GM15510 (cell line): ENCODE data around the gene TXNRD2.

Source experiments
- POLR2A ChIP-seq: IDR thresholded peaks from 3 replicates; pipeline ENCODE4 v1.6.1; 2011; ENCODE audit warnings: borderline replicate concordance; ENCODE audit not compliant: insufficient read length; ENCODE audit errors: extremely low read depth

TXNRD2 gene

DNA sequence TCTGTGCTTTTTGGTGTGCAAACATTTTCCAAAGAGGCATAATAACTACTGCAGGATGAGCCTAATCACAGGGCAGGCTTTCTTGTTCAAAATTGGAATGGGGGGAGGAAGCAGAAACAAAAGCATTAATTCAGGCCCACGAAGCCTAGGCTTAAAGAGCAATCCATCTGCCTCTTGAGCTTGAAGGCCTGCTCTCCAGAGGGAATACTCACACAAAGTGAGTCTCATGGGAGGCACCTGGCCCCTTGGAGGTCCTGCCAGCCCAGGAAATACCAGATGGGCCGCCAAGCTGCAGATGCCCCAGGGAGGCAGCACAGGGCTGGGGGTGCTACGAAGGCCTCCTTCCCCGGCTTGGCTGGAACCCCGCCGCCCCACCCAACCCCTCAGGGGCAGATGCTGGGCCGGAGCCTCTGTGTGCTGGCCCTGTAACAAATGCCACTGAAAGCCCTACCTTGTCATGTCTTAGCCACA is 39.3 kb downstream of the TXNRD2 start:
- TF ChIP-seq POLR2A, result no peak

DNA sequence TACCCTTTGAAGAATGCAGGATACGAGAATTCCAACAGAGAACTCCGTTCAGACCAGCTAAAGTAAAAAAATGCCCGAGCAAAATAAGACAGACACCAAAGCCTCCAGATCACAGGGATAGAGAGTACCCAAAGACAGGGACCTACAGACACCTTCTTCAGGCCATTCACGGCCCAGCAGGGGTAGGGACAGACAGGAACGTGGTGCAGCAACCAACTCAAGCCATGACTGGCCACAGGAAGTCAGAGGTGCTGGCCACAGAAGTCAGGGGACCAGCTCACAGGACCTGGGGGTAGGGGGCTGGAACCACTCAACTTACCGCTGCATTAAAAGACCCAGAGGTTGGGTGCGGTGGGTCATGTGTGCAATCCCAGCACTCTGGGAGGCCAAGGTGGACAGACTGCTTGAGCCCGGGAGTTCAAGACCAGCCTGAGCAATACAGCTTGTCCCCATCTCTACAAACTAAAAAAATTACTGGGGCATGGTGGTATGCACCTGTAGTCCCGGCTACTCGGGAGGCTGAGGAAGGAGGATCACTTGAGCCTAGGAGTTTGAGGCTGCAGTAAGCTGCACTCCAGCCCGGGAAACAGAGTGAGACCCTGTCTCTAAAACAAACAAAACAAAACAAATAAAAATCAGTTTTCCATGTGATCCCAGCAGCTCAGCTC is 39.9 kb downstream of the TXNRD2 start:
- TF ChIP-seq POLR2A, result no peak

DNA sequence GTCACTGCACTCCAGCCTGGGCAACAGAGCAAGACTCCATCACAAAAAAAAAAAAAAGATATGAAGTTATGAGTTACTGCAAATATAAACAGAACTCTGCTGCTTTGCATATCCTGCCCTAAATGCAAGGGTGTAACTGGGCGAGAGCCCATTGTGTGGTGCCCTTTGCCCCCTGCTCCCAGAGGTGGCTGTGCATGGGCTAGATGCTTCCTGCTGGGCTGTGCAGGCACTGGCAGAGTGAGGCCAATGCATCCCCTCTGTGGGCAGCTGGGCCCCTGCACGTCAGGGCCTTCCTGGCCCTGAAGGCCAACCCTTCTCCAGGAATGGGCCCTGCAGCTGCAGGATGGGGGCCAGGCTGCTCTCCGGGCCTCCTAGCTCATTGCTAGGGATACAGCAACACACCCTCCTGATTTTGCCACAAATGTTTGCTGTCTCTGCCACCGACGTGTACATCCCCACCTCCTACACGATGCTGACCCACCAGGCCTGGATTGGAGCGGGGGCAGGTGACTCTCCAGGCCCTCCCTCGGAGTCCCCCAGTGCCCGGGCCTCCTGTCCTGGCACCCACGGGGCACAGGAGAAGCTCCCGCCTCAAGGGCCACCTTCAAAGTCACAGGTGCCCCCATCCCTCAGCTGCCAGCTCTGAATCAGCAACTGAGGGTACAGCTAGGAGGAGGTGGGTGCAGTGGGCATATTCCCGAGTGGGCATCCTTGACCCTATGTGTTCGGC is 40.7 kb downstream of the TXNRD2 start:
- TF ChIP-seq POLR2A, result no peak

DNA sequence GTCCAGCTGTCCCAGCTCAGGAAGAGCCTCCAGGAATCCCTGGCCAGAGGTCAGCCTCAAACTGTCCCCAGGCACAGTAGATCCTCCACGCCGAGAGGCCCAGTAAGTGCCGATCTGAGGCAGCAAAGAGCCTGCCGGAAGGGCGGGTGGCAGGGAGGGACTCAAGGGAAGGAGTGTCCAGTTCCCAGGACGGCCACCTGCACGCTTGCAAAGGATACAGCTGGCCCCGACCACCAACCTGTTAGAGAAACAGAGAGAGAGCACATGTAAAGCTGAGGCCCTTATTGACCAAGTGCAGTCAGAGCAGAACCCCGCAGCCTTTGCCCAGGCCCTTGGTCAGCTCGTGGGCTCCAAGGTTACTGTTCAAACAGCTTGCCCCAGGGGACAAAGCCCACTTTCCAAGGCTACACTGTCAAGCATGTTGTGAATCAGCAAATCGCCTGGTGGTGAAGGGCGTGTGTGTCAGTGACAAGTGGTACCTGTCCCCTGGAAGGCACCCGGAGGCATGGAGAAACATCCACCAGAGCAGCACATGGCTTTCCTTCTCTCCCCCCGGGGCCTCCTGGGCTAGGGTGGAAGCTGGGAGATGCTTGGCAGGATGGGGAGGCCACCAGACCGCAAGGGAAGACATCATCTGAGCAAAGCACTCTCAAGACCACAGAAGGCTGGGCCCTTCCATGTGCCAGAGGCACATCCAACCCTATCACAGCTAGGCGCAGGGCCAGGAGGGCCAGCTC is 42.6 kb downstream of the TXNRD2 start:
- TF ChIP-seq POLR2A, result no peak

DNA sequence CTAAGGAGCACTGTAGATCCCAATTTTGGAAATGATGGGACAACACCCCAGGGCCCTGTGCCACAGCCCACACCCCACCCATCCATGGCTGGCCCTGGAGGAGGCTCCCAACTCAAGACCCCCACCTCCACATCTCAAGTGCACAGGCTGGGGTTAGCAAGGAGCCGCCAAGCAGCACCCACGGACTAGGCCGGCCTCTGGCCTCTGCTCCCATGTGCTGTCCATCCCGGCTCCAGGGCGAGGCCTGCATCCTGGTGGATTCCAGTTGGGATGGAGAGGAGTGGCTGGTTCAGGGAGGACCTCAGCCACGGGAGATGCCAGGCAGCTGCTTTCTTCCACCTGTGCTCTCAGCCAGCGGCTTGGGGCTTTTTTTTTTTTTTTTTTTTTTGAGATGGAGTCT is 43.5 kb downstream of the TXNRD2 start:
- TF ChIP-seq POLR2A, result no peak

DNA sequence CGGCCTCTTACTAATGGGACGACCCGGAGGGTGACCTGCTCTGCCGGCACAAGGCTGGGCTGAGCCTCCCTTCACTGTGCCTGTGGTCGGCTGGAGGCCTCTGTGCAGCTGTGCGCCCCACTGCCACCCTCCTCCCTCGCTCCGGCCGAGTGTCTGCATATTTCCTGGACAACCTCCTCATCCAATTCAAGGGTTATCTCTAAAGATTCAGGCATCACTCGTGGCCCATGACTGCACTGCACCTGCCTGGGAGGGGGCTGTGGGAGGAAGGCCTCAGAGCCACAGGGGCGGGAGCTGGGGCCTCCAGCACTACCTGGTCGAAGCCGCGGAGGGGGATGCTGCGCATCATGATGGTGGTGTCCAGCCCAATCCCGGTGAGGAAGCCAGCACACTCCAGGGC is 43.9 kb downstream of the TXNRD2 start:
- TF ChIP-seq POLR2A, result no peak

DNA sequence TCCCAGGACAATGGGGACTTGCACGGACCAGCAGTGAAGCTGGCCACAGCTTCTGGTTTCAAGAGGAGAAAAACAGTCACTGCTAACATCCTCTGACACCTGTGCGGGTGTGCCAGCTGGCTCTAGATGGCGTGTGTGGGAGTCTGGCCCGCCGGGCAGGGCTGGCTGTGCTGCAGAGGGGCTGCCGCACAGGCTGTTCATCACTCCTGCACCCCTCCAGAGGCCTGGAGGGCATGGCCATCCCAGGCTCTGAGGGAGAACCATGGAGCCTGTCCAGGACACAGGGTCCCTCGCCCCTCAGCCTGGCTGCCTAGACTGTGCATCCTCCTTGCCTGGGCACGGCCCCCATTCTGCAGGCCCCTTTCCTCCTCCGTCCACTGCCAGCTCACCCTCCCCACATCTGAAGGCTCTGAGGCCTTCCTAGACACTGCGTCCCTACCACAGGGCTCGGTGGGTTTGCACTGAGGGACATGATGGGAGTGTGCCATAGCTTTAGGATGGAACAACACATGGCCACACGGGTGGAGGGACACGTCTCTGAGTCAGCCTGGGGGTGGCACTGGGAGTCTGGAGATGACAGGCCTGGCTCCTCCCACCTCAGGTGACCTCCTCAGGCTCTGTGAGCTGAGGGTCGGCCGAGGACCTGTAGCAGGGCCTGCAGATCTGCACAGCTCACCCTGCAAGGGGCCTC is 44.8 kb downstream of the TXNRD2 start:
- TF ChIP-seq POLR2A, result no peak

DNA sequence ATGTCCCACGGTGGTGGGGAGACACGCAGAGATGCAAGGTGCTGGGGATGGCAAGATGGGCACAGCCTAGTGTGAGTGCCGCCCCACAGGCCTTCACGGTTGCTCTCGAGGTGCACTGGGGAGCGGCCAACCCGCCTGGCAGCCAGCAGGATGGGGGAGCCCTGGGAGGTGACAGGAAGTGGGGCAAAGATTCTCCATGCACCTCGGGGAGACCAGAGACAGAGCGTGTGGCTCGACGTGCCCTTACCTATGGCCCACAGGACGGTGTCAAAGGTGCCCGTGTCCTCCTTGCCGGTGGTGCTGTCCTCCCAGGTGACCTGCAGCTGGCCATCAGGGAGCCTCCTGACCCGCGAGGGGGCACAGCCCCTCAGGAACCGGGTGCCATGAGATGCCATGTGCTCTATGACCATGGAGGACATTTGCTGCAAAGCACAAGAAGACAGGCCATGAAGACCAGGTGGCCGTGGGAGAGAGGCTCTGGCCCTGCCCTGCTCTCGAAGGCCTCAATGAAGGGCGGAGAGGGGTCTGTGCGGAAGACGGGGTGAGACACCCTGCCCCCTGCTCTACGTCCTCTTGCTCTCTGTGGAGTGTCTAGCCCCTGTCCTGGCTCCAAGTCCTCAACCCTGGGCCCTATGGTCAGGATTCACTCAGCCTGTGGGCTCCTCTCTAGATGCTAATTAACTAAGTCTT is 46.3 kb downstream of the TXNRD2 start:
- no peak for TF ChIP-seq POLR2A

DNA sequence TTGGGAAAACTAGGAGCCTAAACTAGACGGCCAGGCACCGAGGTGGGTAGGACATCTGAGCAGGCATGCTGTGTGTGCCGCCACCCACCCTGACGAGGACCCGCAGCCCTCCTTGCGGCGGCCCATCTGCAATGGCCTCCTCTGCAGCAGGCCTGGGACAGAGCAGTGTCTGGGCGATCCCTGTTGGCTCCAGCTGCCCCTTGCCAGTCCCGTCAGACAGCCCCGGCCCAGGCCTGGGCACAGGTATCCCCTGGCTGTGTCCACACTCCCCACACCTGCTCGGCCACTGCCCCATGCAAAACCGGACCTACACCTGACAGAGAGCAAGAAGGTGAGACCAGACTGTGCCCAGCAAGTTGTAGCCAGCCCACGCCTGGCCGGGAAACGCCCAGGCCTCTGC is 48.3 kb downstream of the TXNRD2 start:
- TF ChIP-seq POLR2A, result no peak

DNA sequence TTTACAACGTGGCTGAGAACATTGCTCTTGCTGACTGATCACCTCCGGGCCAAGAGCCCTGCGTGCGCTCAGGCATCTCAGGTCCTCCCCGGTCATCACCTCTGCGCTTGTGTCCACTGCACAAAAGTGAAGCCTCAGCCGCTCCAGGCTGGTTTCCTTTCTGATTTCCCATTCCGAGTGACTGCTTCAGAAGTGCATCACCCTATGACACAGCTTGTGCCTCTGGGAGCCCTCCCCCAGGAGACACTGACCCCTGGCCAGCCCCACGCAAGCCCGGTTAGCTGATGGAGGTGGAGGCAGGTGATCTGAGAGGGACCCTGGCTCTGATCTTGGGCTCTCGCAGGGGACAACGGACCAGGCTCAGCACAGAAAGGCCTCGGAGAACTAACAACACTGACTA is 48.7 kb downstream of the TXNRD2 start:
- TF ChIP-seq POLR2A, result no peak

DNA sequence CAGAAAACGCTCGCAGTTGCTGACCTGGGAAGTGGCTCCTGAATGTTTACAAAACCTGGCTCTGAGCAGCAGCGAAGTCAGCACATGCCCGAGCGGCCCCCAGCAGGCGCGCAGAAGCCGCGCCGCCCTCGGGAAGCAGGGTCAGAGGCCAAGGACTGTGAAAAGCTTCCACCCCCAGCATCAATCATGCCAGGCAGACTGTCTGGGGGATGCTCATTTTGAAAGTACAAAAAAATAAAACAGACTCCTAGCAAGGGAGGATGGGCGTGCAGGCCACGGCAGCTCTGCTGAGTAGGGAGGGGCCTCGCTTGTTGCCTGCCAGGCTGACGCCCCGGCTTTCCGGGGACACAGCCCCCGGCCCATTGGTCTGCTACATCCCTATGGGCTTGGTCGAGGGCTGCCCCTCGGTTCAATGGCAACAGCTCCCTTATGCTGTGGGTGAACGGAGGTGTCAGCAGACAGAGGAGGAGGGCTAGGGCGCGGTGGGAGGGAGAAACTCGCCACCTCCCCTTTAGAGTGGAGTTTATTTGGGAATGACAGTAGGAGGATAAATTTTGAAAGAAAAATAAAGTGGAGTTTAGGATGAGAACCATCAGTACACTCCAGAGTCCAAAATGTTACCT is 49.2 kb downstream of the TXNRD2 start:
- TF ChIP-seq POLR2A, result no peak

DNA sequence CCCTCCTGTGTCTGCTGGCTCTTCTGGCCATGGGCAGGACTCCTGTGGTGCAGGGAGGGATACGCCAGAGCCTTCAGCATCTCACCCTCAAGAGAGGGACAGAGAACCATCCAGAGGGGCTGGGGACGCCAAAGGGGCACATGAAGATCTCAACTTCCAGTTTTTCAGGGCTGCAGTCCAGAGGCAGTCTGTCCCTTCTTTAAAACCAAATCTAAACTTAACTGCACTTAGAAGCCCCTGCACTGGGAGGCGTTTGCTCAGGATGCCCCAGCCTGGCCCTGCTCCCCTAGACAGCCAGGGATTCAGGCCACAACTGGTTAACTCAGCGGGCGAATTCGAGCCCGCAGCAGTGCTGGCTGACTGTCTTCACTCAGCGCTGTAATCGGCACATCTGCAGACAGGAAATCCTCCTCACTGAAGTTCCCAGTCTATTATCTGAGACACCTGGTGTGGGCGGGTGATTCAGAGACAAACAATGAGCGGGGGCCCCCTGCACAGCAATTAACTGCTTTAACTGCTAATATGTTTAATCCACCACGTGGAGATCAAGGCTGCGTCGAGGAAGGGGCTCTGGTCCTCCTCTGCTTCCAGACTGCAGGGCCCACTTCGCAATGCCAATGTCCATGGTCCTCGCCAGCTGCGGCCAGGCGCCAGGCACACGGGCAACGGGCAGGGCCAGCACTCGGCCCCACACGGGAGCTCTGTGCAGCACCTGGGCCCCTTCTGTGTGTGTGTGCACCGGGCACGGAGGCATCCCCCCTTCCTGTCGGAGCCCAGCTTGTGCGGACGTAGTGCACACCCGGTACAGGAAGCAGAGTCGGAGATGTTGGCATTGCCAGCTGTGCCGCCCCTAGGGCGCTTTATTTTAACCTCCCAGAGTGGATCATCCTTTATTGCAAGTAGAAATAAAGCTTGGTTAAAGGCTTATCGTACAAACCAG is 50.0 kb downstream of the TXNRD2 start:
- TF ChIP-seq POLR2A, result no peak
